Cardiac fibroblast (primary cell): ENCODE measurements around the gene DEGS1.

Experiments used
- DNase-seq, 2 donors: peaks; one replicate each; pipeline versions ENCODE4 v3.0.0 to v3.0.0-alpha.2; 2010; ENCODE audit warnings: low read depth in 2 of 2
- H3K4me3 ChIP-seq, 2 donors: replicated peaks in 1 of 2; 1 replicate in 1 of 2; 2 replicates in 1 of 2; pipeline ENCODE4 v1.5.1; 2011; ENCODE audit warnings: low read depth in 2 of 2, low read length in 2 of 2, mild to moderate bottlenecking in 2 of 2, moderate library complexity in 1 of 2
- CTCF ChIP-seq: IDR thresholded peaks from one replicate; pipeline ENCODE4 v1.5.1; 2011; ENCODE audit warnings: low read depth, mild to moderate bottlenecking, low read length, inconsistent platforms

The DEGS1 gene

DNA sequence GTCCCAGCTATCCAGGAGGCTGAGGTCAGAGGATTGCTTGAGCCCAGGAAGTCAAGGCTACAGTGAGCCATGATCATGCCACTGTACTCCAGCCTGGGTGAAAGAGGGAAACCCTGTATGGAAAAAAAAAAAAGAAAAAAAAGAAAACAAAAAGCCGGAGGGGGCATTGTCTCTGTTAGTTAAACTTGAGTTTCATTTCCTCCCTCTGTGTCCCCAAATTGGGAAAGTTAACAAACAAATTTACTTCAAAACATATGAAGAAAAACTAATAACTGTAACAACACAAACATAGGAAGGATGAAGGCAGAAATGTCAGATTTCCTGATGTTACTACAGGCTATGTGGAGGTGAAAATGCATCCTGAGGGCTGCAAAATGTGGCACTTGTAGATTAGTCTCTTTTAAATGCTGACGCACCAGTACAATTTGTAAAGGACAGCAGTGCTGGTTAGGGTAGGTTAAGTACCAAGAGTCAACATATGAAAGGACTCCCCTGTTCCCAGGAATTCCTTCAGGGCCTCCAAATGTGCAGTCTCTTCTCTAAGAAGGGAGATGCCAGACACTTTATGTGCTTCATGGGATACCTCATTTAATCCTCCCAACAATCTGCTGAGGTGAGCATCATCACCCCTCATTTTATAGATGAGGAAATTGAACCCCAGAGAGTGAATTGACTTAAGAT is 52.9 kb downstream of the DEGS1 start:
- TF ChIP-seq CTCF: no peak
- no peak for DNase-seq
- H3K4me3 ChIP-seq: no peak overlapping the region

DNA sequence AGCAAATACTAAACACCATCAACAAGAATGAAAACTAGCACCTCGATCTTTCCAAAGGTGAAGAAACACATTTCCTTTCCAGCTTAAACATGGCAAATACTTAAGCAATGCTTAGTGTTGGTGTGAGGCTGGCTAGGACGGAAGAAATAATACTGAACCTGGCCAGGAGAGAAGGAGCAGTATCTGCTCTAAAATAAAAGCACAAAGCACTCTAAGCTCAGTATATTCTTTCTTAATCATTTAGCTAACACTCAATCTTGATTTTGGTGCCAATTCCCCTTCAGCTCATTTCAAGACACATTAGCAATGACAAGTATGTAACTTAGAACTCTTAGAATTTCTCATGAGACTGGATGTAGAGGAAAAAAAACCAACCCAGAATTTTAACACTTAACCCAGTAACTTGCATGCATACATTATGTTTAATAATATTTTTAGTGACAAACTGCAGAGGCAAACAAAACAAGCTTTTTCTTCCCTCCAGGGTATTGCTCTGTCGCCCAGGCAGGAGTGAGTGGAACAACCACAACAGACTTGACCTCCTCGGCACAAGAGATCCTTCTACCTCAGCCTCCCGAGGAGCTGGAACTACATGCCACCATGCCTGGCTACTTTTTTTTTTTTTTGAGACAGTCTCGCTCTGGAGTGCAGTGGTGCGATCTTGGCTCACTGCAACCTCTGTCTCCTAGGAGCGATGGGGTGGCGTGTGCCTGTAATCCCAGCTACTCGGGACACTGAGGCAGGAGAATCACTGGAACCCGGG is 54.3 kb downstream of the DEGS1 start:
- no peak for DNase-seq
- no peak for TF ChIP-seq CTCF
- no peak overlapping the region for H3K4me3 ChIP-seq

DNA sequence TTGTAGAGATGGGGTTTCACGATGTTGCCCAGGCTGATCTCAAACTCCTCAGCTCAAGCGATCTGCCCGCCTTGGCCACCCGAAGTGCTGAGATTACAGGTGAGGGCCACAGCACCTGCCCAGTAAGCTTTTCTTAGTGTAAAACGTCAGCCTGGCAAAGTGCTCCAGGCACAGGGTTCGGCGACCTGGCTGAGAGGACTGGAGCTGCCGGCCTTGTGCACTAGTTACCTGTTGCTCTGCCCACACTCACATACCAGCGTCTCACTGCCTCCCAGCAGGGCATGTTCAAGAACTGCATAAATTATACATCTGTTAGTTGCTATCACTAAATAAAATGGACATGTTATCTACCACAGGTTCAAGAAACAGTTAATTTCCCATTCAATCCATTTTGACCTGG is 55.2 kb downstream of the DEGS1 start:
- no peak overlapping the region for H3K4me3 ChIP-seq
- TF ChIP-seq CTCF: no peak
- DNase-seq: no peak

- H3K4me3 ChIP-seq: no peak overlapping the region
- no peak for DNase-seq
- no peak for TF ChIP-seq CTCF
These were observed 55.7 kb downstream of the DEGS1 start for GRCh38 chr1:224238756-224239155.
